GM08714 (cell line): Measurements from ENCODE around the gene GRIK4.

Experiments
- H3K4me3 ChIP-seq: fragments of 200-500 bp; sonication (Bioruptor generic); 2 replicates; pipeline ENCODE4 v1.5.1; 2014; ENCODE audit warnings: mild to moderate bottlenecking, low read length, inconsistent platforms
- ZNF274 ChIP-seq: IDR thresholded peaks from 2 replicates; pipeline ENCODE4 v1.6.1; 2012; ENCODE audit warnings: mild to moderate bottlenecking, low read depth, low read length

The GRIK4 gene

DNA sequence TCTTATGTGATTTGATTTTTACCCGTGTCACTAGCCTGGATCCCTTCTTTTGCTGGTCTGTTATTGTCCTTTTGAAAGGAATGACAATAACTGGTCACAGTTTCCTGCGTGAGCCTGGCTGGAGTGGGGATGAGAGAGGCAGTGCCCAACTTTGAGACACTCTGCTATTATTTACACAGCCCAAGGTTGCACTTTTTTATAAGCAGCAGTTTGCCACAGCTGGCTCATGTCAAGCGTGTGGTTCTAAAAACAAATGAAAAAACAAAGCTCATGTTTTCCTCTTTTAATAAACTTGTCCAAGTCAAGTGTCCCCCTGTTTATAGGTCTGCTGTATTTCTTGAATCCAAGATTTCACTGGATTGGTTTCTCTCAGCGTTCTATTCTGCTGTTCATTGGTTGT, 201.3 kb downstream of the GRIK4 start:
- no peak overlapping the region for H3K4me3 ChIP-seq
- no peak for TF ChIP-seq ZNF274

DNA sequence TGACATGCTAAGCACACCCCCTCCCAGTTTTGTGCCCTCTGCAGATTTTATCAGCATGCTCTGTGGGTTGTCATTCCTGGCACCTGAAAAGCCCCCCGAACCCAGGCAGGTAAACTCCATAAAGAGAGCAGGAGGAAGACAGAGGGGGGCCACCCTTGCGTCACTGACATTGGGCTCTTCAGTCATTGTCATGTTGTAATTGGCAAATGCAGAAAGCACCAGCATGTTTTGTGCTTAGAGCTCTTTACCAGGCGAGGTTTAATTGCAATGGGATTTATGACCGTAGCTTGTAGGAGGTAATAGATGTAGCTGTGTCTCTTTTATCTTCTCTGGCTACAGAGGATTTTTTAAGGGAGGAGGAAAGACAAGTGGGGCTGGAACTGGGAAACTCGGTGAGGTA, 201.7 kb downstream of the GRIK4 start:
- no peak overlapping the region for H3K4me3 ChIP-seq
- TF ChIP-seq ZNF274, result no peak

DNA sequence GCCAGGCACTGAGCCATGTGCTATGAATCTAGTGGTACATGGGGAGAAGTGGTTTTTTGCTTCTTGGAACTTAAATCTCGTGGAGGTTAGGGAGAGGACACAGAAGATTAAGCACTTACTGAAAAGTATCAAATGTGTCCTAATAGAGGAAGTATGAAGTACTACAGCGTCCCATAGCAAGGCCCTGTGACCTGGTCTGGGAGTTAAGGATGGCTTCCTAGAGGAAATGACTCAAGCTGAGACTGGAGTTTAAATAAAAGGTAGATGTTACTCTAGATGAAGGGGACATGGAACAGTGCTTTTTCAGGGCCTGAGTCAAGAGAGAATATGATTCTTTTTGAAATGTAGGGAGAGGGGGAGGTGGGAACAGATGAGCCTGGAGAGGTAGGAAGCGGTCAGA, 202.9 kb downstream of the GRIK4 start:
- TF ChIP-seq ZNF274, result no peak

DNA sequence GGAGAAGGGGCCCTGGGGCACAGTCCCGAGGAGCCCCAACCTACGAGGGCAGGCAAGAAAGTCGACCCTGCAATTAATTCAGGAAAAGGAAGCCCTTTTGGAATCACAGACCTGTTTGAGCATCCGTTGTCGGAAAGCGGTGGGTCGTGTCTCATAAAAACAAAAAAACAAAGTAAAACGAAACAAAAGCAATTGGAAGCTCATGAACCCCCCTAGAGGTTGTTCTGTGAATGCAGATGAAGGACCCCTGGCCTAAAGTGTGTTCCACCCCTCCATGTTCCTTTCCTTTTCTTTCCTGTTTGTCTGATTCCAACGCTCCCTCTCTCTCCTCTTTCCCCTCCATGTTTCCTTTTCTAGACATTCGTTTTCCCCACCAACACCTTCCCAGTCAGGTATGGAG, 203.7 kb downstream of the GRIK4 start:
- H3K4me3 ChIP-seq, result peak overlapping the region; percentile 56; the same call in 1 of the 2 replicates
- no peak for TF ChIP-seq ZNF274

More for the DNA sequence above, 202.9 kb downstream of the GRIK4 start:
- no peak overlapping the region; the same call in 1 of the 2 replicates for H3K4me3 ChIP-seq

DNA sequence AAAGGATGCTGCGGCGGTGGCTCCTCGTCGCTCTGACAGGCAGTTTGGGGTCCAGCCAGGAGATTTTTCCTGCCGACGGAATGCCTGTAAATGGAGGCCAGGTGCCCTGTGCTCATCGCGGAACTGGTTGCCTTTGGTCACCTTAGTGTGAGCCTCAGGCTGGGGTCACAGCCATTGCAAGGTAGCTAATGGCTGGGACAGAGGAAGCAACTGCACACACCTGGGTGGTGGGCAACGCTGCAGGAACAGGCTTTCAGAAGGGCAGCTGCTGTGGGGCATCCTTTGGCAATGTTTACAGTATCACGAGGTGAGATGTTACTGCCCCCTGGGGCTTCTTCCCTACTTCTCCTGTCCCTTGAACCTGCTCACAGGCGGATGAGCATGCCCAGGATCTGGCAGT, 205.5 kb downstream of the GRIK4 start:
- no peak for TF ChIP-seq ZNF274
- no peak overlapping the region for H3K4me3 ChIP-seq

DNA sequence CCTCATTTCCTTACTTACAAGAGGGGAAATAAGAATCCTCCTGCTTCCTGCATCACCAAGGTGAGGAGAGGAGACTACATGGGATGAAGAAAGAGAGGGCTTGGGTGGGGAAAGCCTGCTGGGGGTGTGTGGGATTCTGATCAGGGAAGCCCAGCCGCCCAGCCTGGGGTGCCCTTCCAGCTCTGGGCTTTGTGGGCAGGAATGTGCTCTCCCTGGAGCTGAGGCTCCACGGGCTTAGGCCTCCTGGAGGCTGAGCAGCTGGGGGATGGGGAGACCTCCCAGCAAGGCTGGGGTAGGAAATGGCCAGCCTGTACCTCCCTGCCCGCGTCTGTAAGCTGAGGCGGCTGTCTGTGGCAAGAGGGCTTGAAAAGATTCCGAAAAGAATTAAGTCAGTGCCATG, 206.1 kb downstream of the GRIK4 start:
- no peak for TF ChIP-seq ZNF274
- no peak overlapping the region for H3K4me3 ChIP-seq

DNA sequence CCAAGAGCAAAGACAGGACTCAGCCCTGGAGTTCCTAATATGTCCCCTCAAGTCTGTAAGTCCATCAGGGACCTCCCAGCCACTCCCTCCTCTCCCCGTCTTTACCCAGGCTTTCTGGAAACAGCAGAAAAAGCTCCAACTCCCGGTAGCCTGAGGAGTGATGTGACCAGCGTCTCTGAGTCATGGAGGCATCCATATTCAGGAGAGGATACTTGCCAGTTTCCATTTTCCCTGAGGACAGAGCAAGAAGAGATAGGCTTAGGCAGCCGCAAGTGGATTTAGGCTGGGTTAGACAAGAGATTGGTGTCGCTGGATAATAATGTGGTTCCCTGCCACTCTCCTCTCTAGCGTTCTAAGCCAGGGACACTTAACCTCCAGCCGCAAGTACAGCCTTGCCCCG, 206.6 kb downstream of the GRIK4 start:
- no peak overlapping the region for H3K4me3 ChIP-seq
- no peak for TF ChIP-seq ZNF274

DNA sequence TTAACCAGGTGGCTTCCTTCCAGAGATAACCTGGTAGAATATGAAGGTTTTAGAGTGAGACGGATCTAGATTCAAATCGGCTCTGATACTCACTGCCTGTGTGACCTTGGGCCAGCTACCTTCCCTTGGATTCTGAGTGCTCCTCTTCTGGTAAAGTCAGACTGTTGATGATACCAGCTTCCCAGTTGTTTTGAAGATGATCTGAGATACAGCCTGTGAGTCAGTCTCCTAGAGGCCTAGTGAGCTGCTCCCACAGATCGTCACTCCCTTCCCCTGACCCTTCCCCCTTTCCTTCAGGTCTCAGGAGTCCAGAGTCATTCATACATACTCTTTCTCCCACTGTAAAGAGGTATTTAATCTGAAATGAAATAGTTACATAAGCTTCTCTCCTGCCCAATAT, 207.8 kb downstream of the GRIK4 start:
- TF ChIP-seq ZNF274, result no peak
- no peak overlapping the region for H3K4me3 ChIP-seq

DNA sequence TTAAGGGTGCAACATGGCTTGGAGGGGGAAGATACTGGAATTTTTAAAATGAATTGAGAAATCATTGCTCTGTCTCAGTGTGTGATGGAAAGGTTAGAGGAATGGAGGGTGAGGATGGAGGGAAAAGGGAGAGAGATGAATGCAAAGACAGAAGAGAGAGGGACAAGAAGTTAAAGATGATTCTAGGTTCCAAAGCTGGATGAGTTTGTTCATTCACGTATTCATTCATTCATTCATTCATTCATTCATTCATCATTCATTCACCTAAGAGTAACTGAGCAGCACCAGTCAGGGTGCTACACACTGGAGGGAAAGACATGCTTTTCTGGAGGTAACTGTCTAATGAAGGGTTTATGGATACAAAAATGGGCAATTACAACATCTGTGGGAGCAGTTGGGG, 209.2 kb downstream of the GRIK4 start:
- no peak overlapping the region for H3K4me3 ChIP-seq
- no peak for TF ChIP-seq ZNF274

DNA sequence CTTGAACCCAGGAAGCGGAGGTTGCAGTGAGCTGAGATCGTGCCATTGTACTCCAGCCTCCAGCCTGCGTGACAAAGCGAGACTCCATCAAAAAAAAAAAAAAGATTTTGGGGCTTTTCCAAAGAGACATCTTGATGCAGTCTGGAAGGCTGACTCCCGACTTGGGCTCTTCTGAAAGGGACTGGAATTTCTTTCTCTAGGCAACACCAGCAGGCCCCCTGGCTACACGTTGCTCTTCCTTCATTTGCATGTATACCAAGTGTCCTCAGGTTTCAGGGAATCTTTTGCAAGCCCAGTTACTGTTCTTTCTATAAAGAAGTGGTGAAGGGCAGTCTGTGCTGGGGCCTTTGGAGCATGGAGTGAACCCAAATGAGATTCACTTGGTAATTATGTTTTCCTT, 211.0 kb downstream of the GRIK4 start:
- no peak overlapping the region for H3K4me3 ChIP-seq
- TF ChIP-seq ZNF274, result no peak

DNA sequence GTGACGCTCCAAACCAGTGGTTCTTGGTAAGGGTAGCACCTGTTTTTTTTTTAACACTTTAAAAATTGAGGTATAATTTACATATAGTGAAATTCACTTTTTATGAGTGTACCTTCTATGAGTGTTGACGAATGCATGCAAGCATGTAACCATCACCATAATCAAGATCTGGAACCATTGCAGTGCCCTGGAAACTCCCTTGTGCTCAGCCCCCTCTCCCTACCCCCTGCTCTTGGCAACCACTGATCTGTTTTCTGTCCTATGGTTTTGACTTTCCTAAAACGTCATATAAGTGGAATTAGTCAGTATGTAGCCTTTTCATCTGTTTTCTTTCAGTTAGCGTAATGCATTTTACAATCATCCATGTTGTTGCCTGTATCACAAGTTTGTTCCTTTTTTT, 212.2 kb downstream of the GRIK4 start:
- H3K4me3 ChIP-seq, result no peak overlapping the region
- no peak for TF ChIP-seq ZNF274

DNA sequence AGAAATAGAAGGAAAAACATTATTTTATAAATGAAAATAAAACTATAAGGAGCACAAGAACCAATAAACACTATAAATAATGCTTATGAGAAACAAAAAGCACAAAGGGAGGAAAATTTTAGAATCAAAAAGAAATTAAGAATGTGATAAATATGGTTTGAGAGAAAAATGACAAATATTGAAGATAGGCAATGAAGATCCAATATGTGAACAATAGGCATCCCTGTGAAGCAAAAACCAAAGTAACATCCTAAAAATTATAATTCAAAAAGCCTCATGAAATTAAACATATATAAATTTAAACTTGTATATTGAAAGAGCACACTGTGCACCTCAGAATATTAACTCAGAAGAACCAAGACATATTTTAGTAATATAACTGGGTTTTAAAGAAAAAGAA, 216.2 kb downstream of the GRIK4 start:
- TF ChIP-seq ZNF274, result no peak
- H3K4me3 ChIP-seq, result no peak overlapping the region

DNA sequence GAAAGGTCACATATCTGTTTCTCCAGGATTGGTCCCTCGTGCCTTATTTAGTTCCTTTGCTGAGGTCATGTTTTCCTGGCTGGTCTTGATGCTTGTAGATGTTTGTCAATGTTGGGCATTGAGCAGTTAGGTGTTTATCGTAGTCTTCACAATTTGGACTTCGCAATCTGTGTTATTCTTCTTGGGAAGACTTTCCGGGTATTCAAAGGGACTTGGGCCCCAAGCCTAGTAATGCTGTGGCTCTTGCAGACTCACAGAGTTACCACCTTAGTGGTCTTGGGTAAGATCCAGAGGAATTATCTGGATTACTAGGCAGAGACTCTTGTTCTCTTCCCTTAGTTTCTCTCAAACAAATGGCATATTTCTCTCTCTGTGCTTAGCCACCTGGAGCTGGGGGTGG, 223.5 kb downstream of the GRIK4 start:
- no peak overlapping the region for H3K4me3 ChIP-seq
- no peak for TF ChIP-seq ZNF274

DNA sequence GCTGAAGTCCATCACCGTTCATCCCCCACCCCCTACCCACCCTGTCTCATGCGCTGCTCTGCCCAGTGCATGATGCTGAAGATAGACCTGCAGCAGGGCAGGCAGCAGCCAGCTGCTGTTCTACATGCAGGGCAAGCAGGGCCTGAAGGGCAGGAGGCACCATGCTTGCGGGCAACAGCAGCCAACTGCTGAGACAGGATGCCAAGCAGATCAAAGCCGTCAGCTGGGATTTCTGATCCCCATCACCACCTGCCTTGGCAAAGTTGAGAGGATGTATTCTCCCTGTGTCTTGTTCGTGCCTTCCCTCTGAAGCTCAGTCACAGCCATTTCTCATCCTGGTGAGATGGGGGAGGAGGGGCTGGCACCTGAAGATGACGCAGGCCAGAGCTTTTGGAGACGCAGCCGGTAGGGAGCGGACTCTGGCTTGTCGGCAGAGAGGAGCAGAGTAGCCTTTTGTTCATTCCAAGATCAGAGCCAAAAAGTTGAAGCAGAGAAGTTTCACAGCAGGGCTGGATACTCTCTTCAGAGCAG, 227.0 kb downstream of the GRIK4 start:
- H3K4me3 ChIP-seq, result no peak overlapping the region
- TF ChIP-seq ZNF274, result no peak

DNA sequence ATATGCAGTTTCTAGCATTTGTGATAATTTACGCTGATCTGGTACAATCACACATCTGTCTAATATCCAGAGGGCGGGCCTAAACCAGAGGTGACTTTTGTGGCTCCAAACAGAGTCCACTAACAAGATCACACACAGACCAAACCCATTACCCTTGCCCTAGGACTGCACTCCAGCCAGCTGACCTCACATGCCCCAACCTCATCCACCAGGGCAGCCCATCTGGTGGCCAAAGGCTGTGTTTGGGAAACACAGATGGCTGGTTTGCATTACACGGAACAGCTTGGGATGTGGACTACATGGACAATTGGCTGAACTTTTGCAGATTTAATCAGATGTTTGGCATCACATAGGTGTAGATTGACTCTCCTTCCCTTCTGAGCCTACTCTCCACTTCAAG, 228.2 kb downstream of the GRIK4 start:
- no peak overlapping the region for H3K4me3 ChIP-seq
- TF ChIP-seq ZNF274, result no peak

DNA sequence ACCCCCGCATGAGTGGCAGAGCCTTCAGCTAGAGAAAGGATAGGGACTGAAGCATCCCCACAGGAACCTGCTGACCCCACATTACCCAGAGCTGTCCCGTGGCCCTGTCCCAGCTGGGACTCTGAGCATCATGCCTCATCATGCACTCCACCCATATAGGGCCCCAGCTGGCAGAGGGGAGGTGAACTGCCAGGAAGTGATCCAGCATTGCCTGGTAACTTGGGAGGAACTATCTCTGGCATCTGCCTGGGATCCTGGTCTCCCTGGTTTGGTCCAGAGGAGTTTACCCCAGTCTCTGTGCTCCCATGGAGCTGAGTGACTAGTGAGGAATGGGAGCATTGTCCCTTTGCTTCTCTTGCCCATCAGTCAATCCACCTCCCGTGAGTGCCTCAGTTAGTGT, 228.8 kb downstream of the GRIK4 start:
- no peak overlapping the region for H3K4me3 ChIP-seq
- no peak for TF ChIP-seq ZNF274
